ENCODE results near the gene SLC26A3. TPM values are rescaled to one million over a fixed set of nuclear protein-coding genes. Genes with fewer than 3 reads are reported as not detected.
"Not testable (repeated sequence)": the region's sequence is repeated elsewhere in the genome, so short reads cannot be mapped to it uniquely, and the experiment has no call there.

Gene SLC26A3
- total RNA-seq = under 1 TPM; 0.19 to 0.48 (median 0.37) TPM

DNA sequence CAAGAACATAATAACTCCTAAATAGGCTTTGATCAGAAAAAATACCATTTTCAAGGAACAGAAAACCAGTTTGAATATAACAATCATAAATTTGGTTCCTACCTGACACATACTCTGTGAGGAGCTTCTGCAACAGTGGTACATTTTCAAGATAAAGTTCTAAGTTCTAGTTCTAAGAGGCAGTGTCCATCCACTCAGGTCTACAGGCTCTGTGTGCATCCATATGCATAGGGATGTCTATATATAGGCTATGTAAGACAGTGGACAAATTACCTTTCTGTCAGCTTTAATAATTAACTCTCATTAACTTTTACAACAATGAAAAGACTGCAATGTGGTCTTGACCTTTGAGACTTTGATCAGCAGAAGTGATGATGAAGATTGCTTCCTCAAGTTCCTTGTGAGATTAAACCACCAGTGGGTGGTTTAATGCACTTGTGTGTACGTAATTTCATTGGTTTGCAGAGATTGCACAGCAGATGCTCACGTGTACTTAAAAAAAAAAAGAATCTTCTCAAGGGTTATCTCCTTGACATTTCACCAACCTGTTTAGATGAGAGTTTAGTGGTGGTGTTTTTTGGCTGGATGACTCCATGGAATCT lies at the start of gene SLC26A3:
Gene SLC26A3 (minus strand): TSS at position 215 of the 602 bp plus-strand sequence. CDS start 8,714 bp downstream, outside the sequence.
- no peak for ATAC-seq
- Mint-ChIP-seq H3K4me1 (ENCODE audit: low read depth) (no peaks in the 10 kb centered on the region), H3K9me3 (no peaks in the 10 kb centered on the region), H3K27me3 (ENCODE audit: low read depth) (no peaks in the 10 kb centered on the region), H3K4me3 (no peak within 1 kb of the TSS), H3K36me3 (ENCODE audit: insufficient read depth) (no peaks in the 10 kb centered on the region)
- no peak for DNase-seq

- Mint-ChIP-seq H3K36me3 (ENCODE audit: insufficient read depth) (no peaks in the 10 kb centered on the region), H3K4me1 (ENCODE audit: low read depth) (peaks cover 13% of the 10 kb centered on the region), H3K27me3 (ENCODE audit: low read depth) (no peaks in the 10 kb centered on the region), H3K4me3 (no peak overlapping the region), H3K9me3 (no peaks in the 10 kb centered on the region)
- ATAC-seq = no peak
- no peak for DNase-seq
Observed at GRCh38 chr7:107850643-107851042, 47.6 kb upstream of the SLC26A3 start.

DNA sequence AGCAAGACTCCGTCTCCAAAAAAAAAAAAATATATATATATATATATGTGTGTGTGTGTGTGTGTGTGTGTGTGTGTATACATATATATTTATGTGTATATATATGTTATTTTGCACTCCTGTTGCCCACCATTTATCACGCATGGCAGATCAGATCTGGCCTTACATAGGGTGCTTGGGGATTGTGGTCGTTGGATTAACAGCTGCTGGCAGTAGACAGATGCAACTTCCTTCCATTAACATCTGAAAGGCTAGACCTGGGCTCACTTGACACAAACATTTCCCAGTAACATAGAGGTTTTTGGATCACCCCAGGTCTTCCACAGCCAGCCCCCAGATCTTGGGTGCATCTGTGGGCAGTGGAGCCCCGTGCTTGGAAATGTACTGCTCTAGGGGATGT lies 47.2 kb upstream of the SLC26A3 start:
- Mint-ChIP-seq H3K4me1 (ENCODE audit: low read depth) (peaks cover 9% of the 10 kb centered on the region), H3K27me3 (ENCODE audit: low read depth) (no peaks in the 10 kb centered on the region), H3K36me3 (ENCODE audit: insufficient read depth) (no peaks in the 10 kb centered on the region), H3K4me3 (no peak overlapping the region), H3K9me3 (no peaks in the 10 kb centered on the region)
- ATAC-seq (no peak), DNase-seq (no peak)

GRCh38 chr7:107848211-107848610 lies 45.2 kb upstream of the SLC26A3 start:
- H3K36me3 Mint-ChIP-seq (ENCODE audit: insufficient read depth); H3K9me3 Mint-ChIP-seq; H3K27me3 Mint-ChIP-seq (ENCODE audit: low read depth); H3K4me1 Mint-ChIP-seq (ENCODE audit: low read depth); H3K4me3 Mint-ChIP-seq; DNase-seq; ATAC-seq: not testable (repeated sequence)

GRCh38 chr7:107847836-107848175 lies 44.8 kb upstream of the SLC26A3 start:
- H3K4me1 Mint-ChIP-seq (ENCODE audit: low read depth); H3K27me3 Mint-ChIP-seq (ENCODE audit: low read depth): not testable (repeated sequence)

DNA sequence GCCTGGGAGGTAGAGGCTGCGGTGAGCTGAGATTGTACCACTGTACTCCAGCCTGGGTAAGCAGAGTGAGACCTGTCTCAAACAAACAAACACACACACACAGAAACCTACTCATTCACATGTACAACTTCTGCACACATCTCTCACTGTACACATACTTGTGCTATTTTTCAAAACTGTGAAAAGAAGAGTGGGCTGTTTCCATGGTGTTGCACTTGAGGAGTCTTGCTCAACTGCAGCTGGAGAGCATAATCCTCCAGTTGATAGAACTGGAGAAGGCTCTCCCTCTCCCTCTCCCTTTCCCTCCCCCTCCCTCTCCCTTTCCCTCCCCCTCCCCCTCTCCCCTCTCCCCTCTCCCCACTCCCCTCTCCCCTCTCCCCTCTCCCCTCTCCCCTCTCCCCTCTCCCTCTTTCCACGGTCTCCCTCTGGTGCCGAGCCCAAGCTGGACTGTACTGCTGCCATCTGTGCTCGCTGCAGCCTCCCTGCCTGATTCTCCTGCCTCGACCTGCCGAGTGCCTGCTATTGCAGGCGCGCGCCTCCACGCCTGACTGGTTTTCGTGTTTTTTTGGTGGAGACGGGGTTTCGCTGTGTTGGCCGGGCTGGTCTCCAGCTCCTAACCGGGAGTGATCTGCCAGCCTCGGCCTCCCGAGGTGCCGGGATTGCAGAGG lies 44.3 kb upstream of the SLC26A3 start:
- DNase-seq = no peak
- no peaks in the 10 kb centered on the region for H3K36me3 Mint-ChIP-seq (ENCODE audit: insufficient read depth)
- no peaks in the 10 kb centered on the region for H3K9me3 Mint-ChIP-seq
- no peak for ATAC-seq
- no peak overlapping the region for H3K4me3 Mint-ChIP-seq
- H3K4me1 Mint-ChIP-seq (ENCODE audit: low read depth) = no peaks in the 10 kb centered on the region
- no peaks in the 10 kb centered on the region for H3K27me3 Mint-ChIP-seq (ENCODE audit: low read depth)

More at GRCh38 chr7:107847836-107848175, 44.8 kb upstream of the SLC26A3 start:
- not testable (repeated sequence) for DNase-seq; H3K4me3 Mint-ChIP-seq; ATAC-seq; H3K9me3 Mint-ChIP-seq; H3K36me3 Mint-ChIP-seq (ENCODE audit: insufficient read depth)

- H3K36me3 Mint-ChIP-seq (ENCODE audit: insufficient read depth) = no peaks in the 10 kb centered on the region
- ATAC-seq = no peak
- no peaks in the 10 kb centered on the region for H3K27me3 Mint-ChIP-seq (ENCODE audit: low read depth)
- no peak overlapping the region for H3K4me3 Mint-ChIP-seq
- no peaks in the 10 kb centered on the region for H3K4me1 Mint-ChIP-seq (ENCODE audit: low read depth)
- no peak for DNase-seq
- no peaks in the 10 kb centered on the region for H3K9me3 Mint-ChIP-seq
Observed at GRCh38 chr7:107846324-107846723, 43.3 kb upstream of the SLC26A3 start.

DNA sequence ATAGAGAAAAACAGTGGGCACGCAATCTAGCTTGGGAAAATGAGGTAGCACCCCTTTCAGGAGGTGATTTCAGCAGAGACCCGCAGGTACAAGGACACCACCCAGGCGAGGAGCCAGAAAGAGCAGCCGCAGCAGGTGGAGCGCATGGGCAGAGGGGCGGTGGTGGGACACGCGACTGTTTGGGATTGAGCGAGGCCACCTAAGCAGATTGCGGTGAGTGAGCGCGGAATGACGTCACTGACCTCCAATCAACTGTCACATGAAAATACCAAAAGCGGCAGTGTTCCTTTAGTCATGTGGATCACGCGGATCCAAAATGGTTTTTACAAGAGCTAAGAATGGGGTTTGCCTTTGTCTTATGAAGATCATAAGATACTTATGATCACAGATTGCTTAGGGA lies 40.2 kb upstream of the SLC26A3 start:
- H3K9me3 Mint-ChIP-seq = peaks cover 4% of the 10 kb centered on the region
- ATAC-seq (no peak), DNase-seq (no peak)
- no peak overlapping the region for H3K4me3 Mint-ChIP-seq
- H3K4me1 Mint-ChIP-seq (ENCODE audit: low read depth) = no peaks in the 10 kb centered on the region
- no peaks in the 10 kb centered on the region for H3K36me3 Mint-ChIP-seq (ENCODE audit: insufficient read depth)
- no peaks in the 10 kb centered on the region for H3K27me3 Mint-ChIP-seq (ENCODE audit: low read depth)

DNA sequence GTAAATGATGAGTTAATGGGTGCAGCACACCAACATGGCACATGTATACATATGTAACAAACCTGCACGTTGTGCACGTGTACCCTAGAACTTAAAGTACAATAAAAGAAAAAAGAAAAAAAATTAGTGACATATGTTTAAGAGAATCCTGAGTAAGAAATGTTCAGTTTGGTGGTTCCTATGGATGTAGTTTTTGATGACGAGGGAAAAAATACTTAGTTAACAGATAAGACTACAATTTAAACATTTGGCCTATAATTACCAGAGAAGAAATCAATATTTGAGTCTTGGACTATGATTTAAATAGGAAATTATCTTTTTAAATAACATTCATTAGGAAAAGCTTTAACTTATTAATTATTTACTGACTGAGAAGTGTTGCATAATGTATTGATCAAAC lies 39.2 kb upstream of the SLC26A3 start:
- Mint-ChIP-seq H3K27me3 (ENCODE audit: low read depth) (no peaks in the 10 kb centered on the region), H3K4me3 (no peak overlapping the region), H3K9me3 (peaks cover 4% of the 10 kb centered on the region), H3K36me3 (ENCODE audit: insufficient read depth) (no peaks in the 10 kb centered on the region), H3K4me1 (ENCODE audit: low read depth) (no peaks in the 10 kb centered on the region)
- DNase-seq (no peak), ATAC-seq (no peak)

DNA sequence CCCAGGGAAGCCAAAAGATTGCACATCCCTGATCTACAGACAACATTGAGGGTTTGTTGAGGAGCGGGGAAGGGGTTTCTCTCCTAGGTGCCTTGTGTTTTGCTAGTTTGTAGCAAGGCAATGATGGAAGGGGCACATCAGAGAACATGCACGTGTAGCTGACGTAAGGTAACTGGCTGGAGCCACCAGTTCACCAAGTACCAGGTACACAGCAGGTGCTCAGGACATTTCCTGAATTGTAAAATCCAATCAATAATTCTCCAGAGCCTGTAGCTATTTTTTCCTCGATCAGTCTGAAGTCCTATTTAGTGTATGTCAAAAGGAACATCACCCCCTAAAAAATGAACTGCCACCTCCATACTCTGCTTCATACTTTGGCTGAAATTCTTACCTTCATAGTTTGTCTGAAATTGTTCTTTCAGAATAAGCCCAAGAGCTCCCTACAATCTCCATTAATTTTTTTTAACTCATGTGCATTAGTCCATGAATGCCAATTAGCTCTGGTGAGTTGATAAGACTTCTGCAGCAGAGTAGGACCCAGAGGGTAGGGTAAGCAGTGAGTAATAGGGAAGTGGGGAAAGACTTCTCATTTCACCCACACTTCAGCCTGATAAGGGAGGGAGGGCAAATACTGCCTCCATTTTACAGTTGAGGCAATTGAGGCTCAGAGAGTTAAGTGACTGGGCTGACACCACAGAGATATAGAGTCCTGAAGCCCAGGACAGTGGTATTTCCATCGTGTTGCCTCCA lies 36.0 kb upstream of the SLC26A3 start:
- no peak overlapping the region for H3K4me3 Mint-ChIP-seq

GRCh38 chr7:107838024-107838601 lies 35.1 kb upstream of the SLC26A3 start:
- H3K4me1 Mint-ChIP-seq (ENCODE audit: low read depth) = no peaks in the 10 kb centered on the region
- H3K4me3 Mint-ChIP-seq = no peak overlapping the region
- no peaks in the 10 kb centered on the region for H3K27me3 Mint-ChIP-seq (ENCODE audit: low read depth)
- H3K9me3 Mint-ChIP-seq = peaks cover 4% of the 10 kb centered on the region
- ATAC-seq (no peak), DNase-seq (no peak)
- no peaks in the 10 kb centered on the region for H3K36me3 Mint-ChIP-seq (ENCODE audit: insufficient read depth)

More for the DNA sequence above, 36.0 kb upstream of the SLC26A3 start:
- peaks cover 4% of the 10 kb centered on the region for H3K9me3 Mint-ChIP-seq
- no peak for ATAC-seq
- DNase-seq = no peak
- no peaks in the 10 kb centered on the region for H3K27me3 Mint-ChIP-seq (ENCODE audit: low read depth)
- no peaks in the 10 kb centered on the region for H3K4me1 Mint-ChIP-seq (ENCODE audit: low read depth)
- no peaks in the 10 kb centered on the region for H3K36me3 Mint-ChIP-seq (ENCODE audit: insufficient read depth)

DNA sequence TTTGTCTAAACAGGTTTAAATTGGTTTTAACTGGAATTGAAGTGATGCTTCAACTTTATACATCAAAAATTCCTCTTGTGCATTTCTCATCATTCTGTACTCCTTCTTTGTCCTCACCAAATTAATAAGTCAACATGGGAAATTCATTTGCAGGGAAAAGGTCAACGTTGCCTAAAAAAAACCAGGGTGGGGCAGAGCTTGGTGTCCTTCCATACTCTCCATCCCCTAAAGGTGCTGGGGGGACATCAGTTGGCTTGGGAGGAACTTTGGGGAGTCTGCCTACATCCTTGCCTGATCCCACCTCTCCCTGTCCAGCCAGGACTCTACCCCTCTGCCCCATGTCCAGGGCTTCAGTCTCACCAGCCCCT lies 34.1 kb upstream of the SLC26A3 start:
- DNase-seq (no peak), ATAC-seq (no peak)
- Mint-ChIP-seq H3K9me3 (peaks cover 4% of the 10 kb centered on the region), H3K36me3 (ENCODE audit: insufficient read depth) (no peaks in the 10 kb centered on the region), H3K27me3 (ENCODE audit: low read depth) (no peaks in the 10 kb centered on the region), H3K4me3 (no peak overlapping the region), H3K4me1 (ENCODE audit: low read depth) (no peaks in the 10 kb centered on the region)

DNA sequence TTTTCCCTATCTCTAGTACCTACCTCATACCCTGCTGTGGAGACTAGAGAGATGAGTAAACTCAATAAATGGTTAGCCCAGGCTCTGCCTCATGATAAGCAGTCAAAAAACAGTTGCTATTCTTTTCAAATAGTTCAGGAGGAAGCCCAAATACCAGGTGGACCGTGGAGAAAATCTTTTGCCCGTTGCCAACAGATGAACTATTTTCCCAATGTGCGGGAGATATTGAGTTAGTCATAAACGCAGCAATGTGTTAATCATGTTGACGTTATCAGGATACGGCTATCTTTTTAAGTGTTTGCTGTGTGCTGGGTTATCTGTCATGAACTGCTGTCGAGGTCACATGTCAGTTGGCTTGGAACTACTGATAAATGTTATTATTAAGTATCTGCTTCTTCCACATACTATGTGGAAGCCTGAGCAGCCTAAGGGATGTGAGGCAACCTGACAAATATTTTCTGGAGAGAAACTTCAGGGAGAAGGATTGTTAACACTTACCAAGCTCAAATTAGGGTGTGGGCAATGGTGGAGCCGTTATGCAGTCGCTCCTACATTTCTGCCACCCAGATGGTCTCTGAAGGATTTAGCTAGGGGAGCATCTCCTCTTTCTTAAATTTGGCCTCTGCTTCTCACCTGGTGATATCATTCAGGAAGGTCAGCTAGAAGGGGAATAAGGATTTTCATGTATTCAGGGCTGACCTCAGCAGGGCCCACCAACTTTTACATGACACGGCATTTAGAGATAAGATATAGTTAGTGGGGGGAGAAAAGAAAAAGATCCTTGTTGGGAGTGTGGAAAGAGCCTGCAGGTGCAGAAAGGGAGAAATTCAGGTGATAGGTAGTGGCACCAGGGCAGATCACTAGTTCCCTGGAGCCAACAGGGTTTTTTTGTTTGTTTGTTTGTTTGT lies 33.5 kb upstream of the SLC26A3 start:
- H3K9me3 Mint-ChIP-seq = peaks cover 4% of the 10 kb centered on the region
- H3K36me3 Mint-ChIP-seq (ENCODE audit: insufficient read depth) = no peaks in the 10 kb centered on the region
- H3K27me3 Mint-ChIP-seq (ENCODE audit: low read depth) = no peaks in the 10 kb centered on the region
- H3K4me1 Mint-ChIP-seq (ENCODE audit: low read depth) = no peaks in the 10 kb centered on the region
- DNase-seq (no peak), ATAC-seq (no peak)
- no peak overlapping the region for H3K4me3 Mint-ChIP-seq

- no peaks in the 10 kb centered on the region for H3K9me3 Mint-ChIP-seq
- H3K4me1 Mint-ChIP-seq (ENCODE audit: low read depth) = no peaks in the 10 kb centered on the region
- no peaks in the 10 kb centered on the region for H3K27me3 Mint-ChIP-seq (ENCODE audit: low read depth)
- no peak for ATAC-seq
- H3K4me3 Mint-ChIP-seq = no peak overlapping the region
- no peaks in the 10 kb centered on the region for H3K36me3 Mint-ChIP-seq (ENCODE audit: insufficient read depth)
- no peak for DNase-seq
Observed at GRCh38 chr7:107834401-107834800, 31.4 kb upstream of the SLC26A3 start.

All from activated T-cell treated with anti-CD3 and anti-CD28 coated beads, Interleukin-2, amount 50 U/mL, for 4 hours (primary cell).